ENCODE data around the gene BRD9. TPM values are rescaled to one million over a fixed set of nuclear protein-coding genes. Genes with fewer than 3 reads are reported as not detected.

BRD9 gene
- total and polyA plus RNA-seq, 9 of the 15 experiments (the other 6 are each of a cell fraction or from before 2014, with no cell fraction given), result 2.4 to 68.7 (median 44.9) TPM

- no peak overlapping the region for H3K4me3 ChIP-seq
- ATAC-seq (no peak; the same call in 2 of the 3 replicates), DNase-seq (ENCODE audit: extremely low read depth in 1 of 4, low spot score in 3 of 4) (no peak), FAIRE-seq (no peak)
- CTCF ChIA-PET (ENCODE audit: low intra/inter-chr PET ratio), result no interaction called here
- 90% methylated on average over 16 of the region's 16 CpGs for WGBS (ENCODE audit: insufficient coverage, low coverage, missing lambda C conversion rate)
- POLR2A ChIA-PET, result interaction anchor here (0.6 to 1.5 kb wide), 5 partner anchors 11 to 352 kb away, joined by 3 to 5 read pairs (median 3); no protein-coding TSS in a partner anchor
- H3K36me3 ChIP-seq (ENCODE audit: control insufficient read depth, insufficient read depth, low read length), result peaks cover 62% of the 10 kb centered on the region; the same call in 2 of the 3 replicates
- H3K9me3 ChIP-seq (replicated peaks; ENCODE audit: control insufficient read depth, insufficient read depth, low read depth, low read length), result no peaks in the 10 kb centered on the region
- peaks cover 19% of the 10 kb centered on the region for H4K20me1 ChIP-seq (replicated peaks; ENCODE audit: control insufficient read depth, insufficient read depth, low read length)
- no peak overlapping the region for H3K27ac ChIP-seq (ENCODE audit: extremely low read depth, low read depth, low read length)
- no TSS peak for BruUV-seq (replicated peaks)
- intact Hi-C loops (cut with micrococcal nuclease), result no loop called here
- H3K27me3 ChIP-seq (ENCODE audit: control insufficient read depth in 2 of 2, insufficient read depth in 2 of 2, low read length in 2 of 2), result no peaks in the 10 kb centered on the region
- no peaks in the 10 kb centered on the region for H3K9me1 ChIP-seq (ENCODE audit: control insufficient read depth, insufficient read depth, low read length)
- 0 out of 4 replicates have a peak overlapping the region, but pooled peaks of 1 of the 2 experiments have one; percentile 48 for H3K9ac ChIP-seq (ENCODE audit: insufficient read depth in 1 of 2, low read depth in 2 of 2, low read length in 2 of 2)
- H3K79me2 ChIP-seq (ENCODE audit: control insufficient read depth, insufficient read depth, low read length), result no peaks in the 10 kb centered on the region
- no peak overlapping the region for H3K4me2 ChIP-seq (ENCODE audit: insufficient read depth, low read length)
- in situ Hi-C loops (cut with MboI), result no loop called here
- 0 out of 2 replicates have a peak, but pooled peaks have one; percentile 5 for TF ChIP-seq CREB1 (IDR thresholded peaks at IDR 0.05)
- no peak for TF ChIP-seq CREB1 (CRISPR knock-in tag; IDR thresholded peaks at IDR 0.05)
- no peak for TF ChIP-seq KLF16 (IDR thresholded peaks at IDR 0.05)
- TF ChIP-seq SUPT5H (IDR thresholded peaks at IDR 0.05), result 0 out of 2 replicates have a peak, but pooled peaks have one; percentile 9
- H3K4me1 ChIP-seq (replicated peaks in 1 of 2; ENCODE audit: control insufficient read depth in 2 of 2, insufficient read depth in 2 of 2, low read length in 2 of 2), result peaks cover 0 to 37% of the 10 kb centered on the region in 2 experiments; a peak in 2 of 5 replicates
- no peak overlapping the region for H2AFZ ChIP-seq (ENCODE audit: low read depth, low read length)
Measured at GRCh38 chr5:863244-863805, 29.3 kb downstream of the BRD9 start.

Data from K562 (cell line).